Measurements from ENCODE around the gene CDR2. TPM values are rescaled to one million over a fixed set of nuclear protein-coding genes. Genes with fewer than 3 reads are reported as not detected.

The CDR2 gene
- polyA plus RNA-seq, 3 donors: 2.5 to 5.9 (median 4.8) TPM

DNA sequence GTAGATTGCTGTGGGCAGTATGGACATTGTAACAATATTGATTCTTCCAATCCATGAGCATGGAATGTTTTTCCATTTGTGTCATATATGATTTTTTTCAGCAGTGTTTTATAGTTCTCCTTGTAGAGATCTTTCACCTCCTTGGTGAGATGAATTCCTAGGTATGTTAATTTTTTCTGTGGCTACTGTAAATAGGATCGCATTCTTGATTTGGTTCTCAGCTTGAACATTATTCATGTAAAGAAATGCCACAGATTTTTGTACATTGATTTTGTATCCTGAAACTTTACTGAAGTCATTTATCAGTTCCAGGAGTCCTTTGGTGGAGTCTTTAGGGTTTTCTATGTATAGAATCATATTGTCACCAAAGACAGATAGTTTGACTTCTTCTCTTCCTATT is 19.7 kb upstream of the CDR2 start:
- Histone ChIP-seq H3K27ac (ENCODE audit: low read depth in 1 of 2, low read length in 2 of 2) (no peak overlapping the region), H3K4me2 (replicated peaks; ENCODE audit: extremely low read depth, low read length, poor library complexity, severe bottlenecking) (no peak overlapping the region), H2AFZ (ENCODE audit: insufficient read depth, low read depth, low read length, poor library complexity, severe bottlenecking) (no peak overlapping the region), H3K9me3 (replicated peaks in 1 of 2; ENCODE audit: control insufficient read depth in 1 of 2, insufficient read depth in 1 of 2, low read length in 2 of 2) (no peaks in the 10 kb centered on the region), H3K9ac (ENCODE audit: insufficient read depth, low read length, poor library complexity, severe bottlenecking) (no peak overlapping the region), H3K27me3 (ENCODE audit: control insufficient read depth in 2 of 2, insufficient read depth in 2 of 2, low read length in 2 of 2) (no peaks in the 10 kb centered on the region), H3K79me2 (ENCODE audit: insufficient read depth, low read length) (no peaks in the 10 kb centered on the region), H4K20me1 (ENCODE audit: insufficient read depth, low read length) (no peaks in the 10 kb centered on the region), H3K4me3 (replicated peaks in 1 of 3; ENCODE audit: low read depth in 2 of 3, low read length in 3 of 3) (no peak overlapping the region), H3K36me3 (replicated peaks in 1 of 2; ENCODE audit: control insufficient read depth in 1 of 2, insufficient read depth in 2 of 2, low read length in 2 of 2) (no peaks in the 10 kb centered on the region), H3K4me1 (ENCODE audit: control insufficient read depth in 1 of 2, insufficient read depth in 2 of 2, low read length in 2 of 2) (no peaks in the 10 kb centered on the region)
- no CpG with 5 or more reads among the region's 1 CpG for WGBS (ENCODE audit: insufficient coverage)
- Mint-ChIP-seq H3K27ac (no peak overlapping the region), H3K9me3 (peaks cover 0 to 2% (median 0%) of the 10 kb centered on the region in 7 donors), H3K4me1 (peaks cover 2% of the 10 kb centered on the region), H3K36me3 (peaks cover 8 to 10% of the 10 kb centered on the region in 2 donors), H3K4me3 (no peak overlapping the region), H3K27me3 (ENCODE audit: low read depth in 3 of 3) (peaks cover 0 to 3% (median 3%) of the 10 kb centered on the region in 3 donors)
- no peak for TF ChIP-seq CTCF (IDR thresholded peaks at IDR 0.05)
- DNase-seq: no peak
- intact Hi-C loops (cut with micrococcal nuclease): no loop called here

DNA sequence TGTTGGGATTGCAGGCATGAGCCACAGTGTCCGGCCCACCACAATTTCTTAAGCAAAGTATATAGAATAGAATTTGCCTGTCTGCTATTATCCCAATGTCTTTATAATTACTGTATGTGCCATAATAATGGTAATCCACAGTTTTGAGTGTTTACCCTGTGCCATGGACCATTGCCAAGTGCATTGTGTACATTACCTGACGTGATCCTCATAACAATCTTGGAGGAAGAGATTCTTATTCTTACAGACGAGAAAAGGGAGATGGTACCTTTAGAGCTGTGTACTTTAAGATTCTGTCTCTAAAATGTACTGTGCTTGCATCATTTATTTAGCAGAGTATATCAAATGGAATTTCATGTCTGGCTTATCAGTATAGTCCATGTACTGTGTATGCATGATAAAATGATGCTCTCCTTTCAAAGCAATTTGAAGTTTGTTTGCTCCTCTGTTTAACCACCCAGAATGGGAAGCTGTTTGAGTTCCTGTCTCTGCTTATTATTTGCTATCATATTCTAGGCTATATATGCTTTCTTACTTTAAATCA is 13.8 kb upstream of the CDR2 start:
- H3K27ac ChIP-seq (ENCODE audit: low read depth in 1 of 2, low read length in 2 of 2): no peak overlapping the region
- no peaks in the 10 kb centered on the region for H4K20me1 ChIP-seq (ENCODE audit: insufficient read depth, low read length)
- no peaks in the 10 kb centered on the region for H3K36me3 ChIP-seq (replicated peaks in 1 of 2; ENCODE audit: control insufficient read depth in 1 of 2, insufficient read depth in 2 of 2, low read length in 2 of 2)
- H3K4me2 ChIP-seq (replicated peaks; ENCODE audit: extremely low read depth, low read length, poor library complexity, severe bottlenecking): no peak overlapping the region
- no peaks in the 10 kb centered on the region for H3K79me2 ChIP-seq (ENCODE audit: insufficient read depth, low read length)
- no peak overlapping the region for H3K9ac ChIP-seq (ENCODE audit: insufficient read depth, low read length, poor library complexity, severe bottlenecking)
- H2AFZ ChIP-seq (ENCODE audit: insufficient read depth, low read depth, low read length, poor library complexity, severe bottlenecking): no peak overlapping the region
- no peaks in the 10 kb centered on the region for H3K27me3 ChIP-seq (ENCODE audit: control insufficient read depth in 2 of 2, insufficient read depth in 2 of 2, low read length in 2 of 2)
- TF ChIP-seq CTCF (IDR thresholded peaks at IDR 0.05): no peak
- H3K4me1 ChIP-seq (ENCODE audit: control insufficient read depth in 1 of 2, insufficient read depth in 2 of 2, low read length in 2 of 2): no peaks in the 10 kb centered on the region
- H3K9me3 ChIP-seq (replicated peaks in 1 of 2; ENCODE audit: control insufficient read depth in 1 of 2, insufficient read depth in 1 of 2, low read length in 2 of 2): no peaks in the 10 kb centered on the region
- Mint-ChIP-seq H3K4me1 (peaks cover 2% of the 10 kb centered on the region), H3K36me3 (peaks cover 0 to 7% of the 10 kb centered on the region in 2 donors), H3K4me3 (no peak overlapping the region), H3K27me3 (ENCODE audit: low read depth in 3 of 3) (peaks cover 0 to 2% (median 1%) of the 10 kb centered on the region in 3 donors), H3K27ac (no peak overlapping the region), H3K9me3 (peaks cover 0 to 1% (median 0%) of the 10 kb centered on the region in 7 donors)
- DNase-seq: no peak
- no CpG with 5 or more reads among the region's 3 CpGs for WGBS (ENCODE audit: insufficient coverage)
- H3K4me3 ChIP-seq (replicated peaks in 1 of 3; ENCODE audit: low read depth in 2 of 3, low read length in 3 of 3): no peak overlapping the region
- intact Hi-C loops (cut with micrococcal nuclease): no loop called here
